MM.1S (cell line): ENCODE results near the gene CDH16.

Experiments
- EZH2 ChIP-seq: fragments of 300-600 bp; sonication (generic); optimal IDR thresholded peaks from 2 replicates; pipeline ENCODE3; 2017; ENCODE audit warnings: low read depth, mild to moderate bottlenecking, antibody characterized with exemption, low read length, mixed read lengths
- TF ChIP-seq, protein P1 (sequence below): fragments of 300-600 bp; sonication (generic); IDR thresholded peaks from 2 replicates; pipeline ENCODE4 v1.5.1; 2016; ENCODE audit warnings: antibody characterized with exemption, low read length, mixed read lengths

GRCh38 chr16:66915041-66915440 lies 3.6 kb downstream of the CDH16 start:
- TF ChIP-seq EZH2 = no peak
- TF ChIP-seq, protein P1, sequence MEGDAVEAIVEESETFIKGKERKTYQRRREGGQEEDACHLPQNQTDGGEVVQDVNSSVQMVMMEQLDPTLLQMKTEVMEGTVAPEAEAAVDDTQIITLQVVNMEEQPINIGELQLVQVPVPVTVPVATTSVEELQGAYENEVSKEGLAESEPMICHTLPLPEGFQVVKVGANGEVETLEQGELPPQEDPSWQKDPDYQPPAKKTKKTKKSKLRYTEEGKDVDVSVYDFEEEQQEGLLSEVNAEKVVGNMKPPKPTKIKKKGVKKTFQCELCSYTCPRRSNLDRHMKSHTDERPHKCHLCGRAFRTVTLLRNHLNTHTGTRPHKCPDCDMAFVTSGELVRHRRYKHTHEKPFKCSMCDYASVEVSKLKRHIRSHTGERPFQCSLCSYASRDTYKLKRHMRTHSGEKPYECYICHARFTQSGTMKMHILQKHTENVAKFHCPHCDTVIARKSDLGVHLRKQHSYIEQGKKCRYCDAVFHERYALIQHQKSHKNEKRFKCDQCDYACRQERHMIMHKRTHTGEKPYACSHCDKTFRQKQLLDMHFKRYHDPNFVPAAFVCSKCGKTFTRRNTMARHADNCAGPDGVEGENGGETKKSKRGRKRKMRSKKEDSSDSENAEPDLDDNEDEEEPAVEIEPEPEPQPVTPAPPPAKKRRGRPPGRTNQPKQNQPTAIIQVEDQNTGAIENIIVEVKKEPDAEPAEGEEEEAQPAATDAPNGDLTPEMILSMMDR = no peak
